Hepatocyte (in vitro differentiated cells): ENCODE data around the gene SLC66A1. TPM values are rescaled to one million over a fixed set of nuclear protein-coding genes. Genes with fewer than 3 reads are reported as not detected.

Experiments
- DNase-seq: peaks from one replicate; pipeline ENCODE4 v3.0.0-alpha.2; 2016; ENCODE audit warnings: low spot score
- H2AFZ ChIP-seq: fragments of 200-600 bp; sonication (generic); 2 replicates; pipeline ENCODE4 v1.6.0; 2016; ENCODE audit warnings: antibody characterized with exemption, mild to moderate bottlenecking
- H3K27ac ChIP-seq: fragments of 200-600 bp; sonication (generic); 2 replicates; pipeline ENCODE4 v1.5.1; 2016; ENCODE audit warnings: mild to moderate bottlenecking
- H3K27me3 ChIP-seq: fragments of 200-600 bp; sonication (generic); 2 replicates; pipeline ENCODE4 v1.6.1; 2016
- H3K36me3 ChIP-seq: fragments of 200-600 bp; sonication (generic); replicated peaks from 2 replicates; pipeline ENCODE4 v1.5.1; 2016; ENCODE audit warnings: low read depth; ENCODE audit not compliant: insufficient read depth
- H3K4me1 ChIP-seq: fragments of 200-600 bp; sonication (generic); 2 replicates; pipeline ENCODE4 v1.5.1; 2016; ENCODE audit warnings: mild to moderate bottlenecking, moderate library complexity; ENCODE audit not compliant: insufficient read depth
- H3K4me2 ChIP-seq: fragments of 200-600 bp; sonication (generic); 2 replicates; pipeline ENCODE4 v1.6.0; 2016
- H3K4me3 ChIP-seq: fragments of 200-600 bp; sonication (generic); 2 replicates; pipeline ENCODE4 v1.5.1; 2016; ENCODE audit warnings: mild to moderate bottlenecking
- H3K79me2 ChIP-seq: fragments of 200-600 bp; sonication (generic); 2 replicates; pipeline ENCODE4 v1.6.0; 2017; ENCODE audit warnings: mild to moderate bottlenecking
- H3K9me2 ChIP-seq: fragments of 200-600 bp; sonication (generic); replicated peaks from 2 replicates; pipeline ENCODE4 v1.6.0; 2017; ENCODE audit warnings: mild to moderate bottlenecking; ENCODE audit not compliant: insufficient read depth
- H3K9me3 ChIP-seq: fragments of 200-600 bp; sonication (generic); 2 replicates; pipeline ENCODE4 v1.5.1; 2016; ENCODE audit warnings: low read depth, mild to moderate bottlenecking
- H4K20me1 ChIP-seq: fragments of 200-600 bp; sonication (generic); 2 replicates; pipeline ENCODE4 v1.6.0; 2016; ENCODE audit warnings: mild to moderate bottlenecking; ENCODE audit not compliant: insufficient read depth, poor library complexity, severe bottlenecking
- CTCF ChIP-seq: fragments of 200-600 bp; sonication (generic); IDR thresholded peaks from 2 replicates; pipeline ENCODE4 v1.5.1; 2016; ENCODE audit warnings: antibody characterized with exemption, mild to moderate bottlenecking; ENCODE audit not compliant: poor library complexity
- EZH2 ChIP-seq: fragments of 200-600 bp; sonication (generic); IDR thresholded peaks from 2 replicates; pipeline ENCODE4 v1.6.1; 2016; ENCODE audit warnings: antibody characterized with exemption, mild to moderate bottlenecking, borderline replicate concordance
- EZH2phosphoT487 ChIP-seq: fragments of 200-600 bp; sonication (generic); IDR thresholded peaks from one replicate; pipeline ENCODE4 v1.6.1; 2018; ENCODE audit warnings: antibody characterized with exemption, mild to moderate bottlenecking, low read depth, moderate library complexity; ENCODE audit not compliant: unreplicated experiment, severe bottlenecking
- WGBS: methylation state at CpG from one replicate; pipeline ENCODE4 v1.1.6; 2016; ENCODE audit warnings: low lambda C conversion rate; ENCODE audit errors: missing lambda C conversion rate; 5-methylcytosine and 5-hydroxymethylcytosine counted together
- polyA plus RNA-seq: library from polyadenylated mRNA; unstranded; fragments of >200 nt; fragmentation: Nextera tagmentation; extraction: Ambion mirVana; gene quantifications from 2 replicates; pipeline ENCODE4 v1.2.1, GENCODE V29; 2016
- total RNA-seq: library from RNA; depleted of rRNA; stranded (reverse); fragments of >200 nt; gene quantifications from 2 replicates; pipeline ENCODE4 v1.2.3, GENCODE V29; 2014

SLC66A1 gene
- total and polyA plus RNA-seq, 2 experiments from 2014 or later: 28.2 to 39.6 TPM

DNA sequence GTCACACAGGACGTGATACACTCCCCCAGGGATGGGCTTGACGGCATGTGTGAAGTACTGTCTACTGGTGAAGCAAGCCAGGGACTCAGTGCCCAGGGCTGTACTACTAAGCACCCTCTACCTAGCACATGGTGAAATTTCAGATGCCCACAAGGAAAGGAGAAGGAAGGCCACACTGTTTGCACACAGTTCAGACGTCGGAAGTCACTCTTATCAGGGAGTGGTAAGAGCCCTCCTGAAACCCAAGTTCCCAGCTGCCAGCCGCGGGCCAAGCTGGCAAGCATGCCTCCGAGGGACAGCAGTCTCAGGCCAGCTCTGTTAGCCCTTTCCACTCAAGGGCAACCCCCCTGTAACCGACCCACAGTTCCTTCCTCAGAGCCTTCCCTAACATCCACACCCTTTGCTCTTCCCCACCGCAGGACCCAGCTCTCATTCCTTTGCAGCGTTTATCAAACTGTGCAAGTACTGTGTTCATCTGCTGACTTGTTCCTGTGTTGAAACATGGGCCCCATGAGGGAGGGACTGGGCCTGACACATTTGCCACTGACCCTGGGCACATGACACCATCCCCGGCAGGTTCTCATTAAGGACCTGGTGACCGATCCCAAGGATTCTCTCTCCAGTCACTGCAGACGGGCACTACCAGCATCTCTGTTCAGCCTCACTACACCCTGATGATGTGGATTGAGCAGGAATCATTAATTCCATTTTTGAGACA is 58.5 kb downstream of the SLC66A1 start:
- Histone ChIP-seq H3K4me2 (no peak overlapping the region), H3K27ac (no peak overlapping the region), H4K20me1 (peaks cover 13% of the 10 kb centered on the region), H3K79me2 (peaks cover 15% of the 10 kb centered on the region), H3K4me1 (peaks cover 13% of the 10 kb centered on the region), H3K9me2 (no peaks in the 10 kb centered on the region), H3K4me3 (no peak overlapping the region), H3K36me3 (no peaks in the 10 kb centered on the region), H3K9me3 (no peaks in the 10 kb centered on the region), H2AFZ (no peak overlapping the region), H3K27me3 (no peaks in the 10 kb centered on the region)
- no peak for TF ChIP-seq EZH2
- TF ChIP-seq CTCF: no peak
- TF ChIP-seq EZH2phosphoT487: no peak
- 92% methylated on average over 13 of the region's 13 CpGs for WGBS
- no peak for DNase-seq

DNA sequence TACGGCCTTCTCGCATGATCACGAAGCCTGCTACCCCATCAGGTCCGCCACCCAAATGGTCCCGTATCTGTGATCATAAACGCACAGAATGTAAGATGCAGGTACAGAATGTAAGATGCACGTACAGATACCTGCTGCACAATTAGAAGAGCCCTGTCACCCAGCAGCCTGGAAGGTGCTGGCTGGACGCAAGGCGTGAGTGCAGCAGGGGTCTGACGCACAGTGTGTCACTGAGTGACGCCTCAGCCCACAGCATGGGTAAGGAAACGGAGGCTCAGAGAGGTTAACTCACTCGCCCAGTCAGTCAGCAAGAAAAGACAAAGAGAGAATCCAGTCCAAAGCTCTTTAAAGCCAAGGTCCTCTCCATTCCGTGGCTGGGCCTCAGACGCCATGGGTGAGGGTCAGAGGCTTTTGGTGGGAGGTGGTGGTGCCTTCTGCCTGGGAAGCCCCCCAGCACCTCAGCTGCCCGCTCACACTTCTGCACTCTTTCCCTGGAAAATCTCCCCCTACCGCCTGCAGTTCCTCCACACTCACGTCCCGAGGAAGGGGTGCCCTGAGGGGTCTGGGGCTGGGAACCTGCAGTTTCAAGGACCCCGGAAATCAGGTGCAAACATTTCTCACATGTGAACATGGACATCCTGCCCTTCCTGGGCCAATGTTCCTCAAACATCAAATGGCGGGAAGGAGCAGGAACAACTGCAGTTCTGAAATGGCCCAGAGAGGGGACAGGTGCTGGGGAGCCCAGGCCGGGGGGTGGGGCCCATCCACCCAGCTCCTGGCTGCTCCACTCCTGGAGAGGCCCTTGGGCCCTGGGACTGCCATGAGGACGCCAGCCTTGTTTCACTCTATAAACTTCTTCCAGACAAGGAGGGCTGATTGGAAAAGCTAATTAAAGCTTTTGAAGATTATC is 59.4 kb downstream of the SLC66A1 start:
- Histone ChIP-seq H3K36me3 (no peaks in the 10 kb centered on the region), H3K4me3 (no peak overlapping the region), H4K20me1 (peaks cover 13% of the 10 kb centered on the region), H3K4me2 (no peak overlapping the region), H3K27me3 (no peaks in the 10 kb centered on the region), H3K27ac (no peak overlapping the region), H3K9me2 (no peaks in the 10 kb centered on the region), H2AFZ (no peak overlapping the region), H3K9me3 (no peaks in the 10 kb centered on the region), H3K79me2 (peaks cover 12% of the 10 kb centered on the region), H3K4me1 (peaks cover 13% of the 10 kb centered on the region)
- 87% methylated on average over 23 of the region's 23 CpGs for WGBS
- TF ChIP-seq EZH2 (no peak), EZH2phosphoT487 (no peak)
- no peak for DNase-seq

GRCh38 chr1:19372136-19372514 is 60.0 kb downstream of the SLC66A1 start:
- WGBS: 66% methylated on average over 5 of the region's 5 CpGs
- no peak for TF ChIP-seq EZH2phosphoT487
- DNase-seq: no peak
- H3K4me3 ChIP-seq: no peak overlapping the region
- peaks cover 13% of the 10 kb centered on the region for H4K20me1 ChIP-seq
- H3K27ac ChIP-seq: no peak overlapping the region
- peaks cover 13% of the 10 kb centered on the region for H3K4me1 ChIP-seq
- H2AFZ ChIP-seq: no peak overlapping the region
- H3K4me2 ChIP-seq: no peak overlapping the region
- H3K79me2 ChIP-seq: peaks cover 8% of the 10 kb centered on the region
- H3K9me2 ChIP-seq: no peaks in the 10 kb centered on the region
- H3K9me3 ChIP-seq: no peaks in the 10 kb centered on the region
- H3K27me3 ChIP-seq: no peaks in the 10 kb centered on the region
- no peaks in the 10 kb centered on the region for H3K36me3 ChIP-seq

DNA sequence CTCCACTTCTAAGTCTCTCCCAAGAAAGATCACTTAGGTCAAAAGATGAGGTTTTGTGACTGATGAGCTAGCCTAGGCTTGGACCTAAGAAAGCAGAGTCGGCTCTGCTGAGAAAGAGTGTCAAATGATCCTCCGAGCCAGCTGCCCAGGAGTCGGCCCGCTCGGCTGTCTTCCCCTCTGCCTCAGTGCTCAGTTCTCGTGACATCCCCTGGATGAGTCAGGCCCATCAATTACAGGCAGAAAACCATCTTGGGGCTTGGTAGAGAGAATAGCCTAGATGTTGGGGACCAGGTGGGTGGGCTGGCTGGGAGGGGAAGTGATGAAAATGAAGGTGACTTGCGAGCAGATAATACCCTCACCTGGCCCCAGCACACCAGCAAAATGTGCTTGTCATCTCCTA is 60.5 kb downstream of the SLC66A1 start:
- no peaks in the 10 kb centered on the region for H3K27me3 ChIP-seq
- H3K4me1 ChIP-seq: peaks cover 13% of the 10 kb centered on the region
- H3K36me3 ChIP-seq: no peaks in the 10 kb centered on the region
- peaks cover 9% of the 10 kb centered on the region for H4K20me1 ChIP-seq
- 89% methylated on average over 7 of the region's 7 CpGs for WGBS
- H2AFZ ChIP-seq: no peak overlapping the region
- no peaks in the 10 kb centered on the region for H3K9me2 ChIP-seq
- peaks cover 6% of the 10 kb centered on the region for H3K79me2 ChIP-seq
- no peak for TF ChIP-seq CTCF
- TF ChIP-seq EZH2: no peak
- TF ChIP-seq EZH2phosphoT487: no peak
- DNase-seq: no peak
- H3K4me3 ChIP-seq: no peak overlapping the region
- H3K27ac ChIP-seq: no peak overlapping the region
- H3K9me3 ChIP-seq: no peaks in the 10 kb centered on the region
- H3K4me2 ChIP-seq: no peak overlapping the region
